Measurements from ENCODE around the gene VSIG10. TPM values are rescaled to one million over a fixed set of nuclear protein-coding genes. Genes with fewer than 3 reads are reported as not detected.

Gene VSIG10
- total RNA-seq, 2 experiments from 2014 or later: 7.7 to 8.0 TPM

DNA sequence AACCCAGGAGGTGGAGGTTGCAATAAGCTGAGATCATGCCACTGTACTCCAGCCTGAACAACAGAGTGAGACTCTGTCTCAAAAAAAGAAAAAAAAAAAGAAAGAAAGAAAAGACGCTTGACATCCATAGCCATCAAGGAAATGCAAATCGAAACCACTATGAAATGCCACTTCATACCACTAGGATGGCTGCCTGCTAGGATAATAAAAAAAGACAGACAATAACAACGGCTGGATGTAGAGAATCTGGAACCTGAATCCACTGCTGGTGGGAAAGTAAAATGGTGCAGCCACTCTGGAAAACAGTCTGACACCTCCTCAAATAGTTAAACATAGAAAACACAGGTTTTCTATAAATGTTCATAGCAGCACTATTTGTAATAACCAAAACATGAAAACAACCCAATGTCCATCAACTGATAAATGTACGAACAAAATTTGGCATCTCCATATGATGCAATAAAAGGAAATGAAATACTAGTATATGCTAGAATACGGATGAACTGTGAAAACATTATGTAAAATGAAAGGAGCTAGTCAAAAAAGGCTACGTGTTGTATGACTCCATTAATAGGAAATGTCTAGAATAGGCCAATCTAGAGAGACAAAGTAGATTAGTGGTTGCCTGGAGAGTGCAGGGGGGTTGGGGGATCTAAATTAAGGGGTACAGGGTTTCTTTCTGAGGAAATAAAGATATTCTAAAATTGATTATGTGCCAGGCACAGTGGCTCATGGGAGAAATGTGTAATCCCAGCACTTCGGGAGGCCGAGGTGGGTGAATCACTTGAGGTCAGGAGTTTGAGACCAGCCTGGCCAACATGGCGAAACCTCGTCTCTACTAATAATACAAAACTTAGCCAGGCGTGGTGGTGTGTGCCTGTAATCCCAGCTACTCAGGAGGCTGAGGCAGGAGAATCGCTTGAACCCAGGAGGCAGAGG lies 52.6 kb downstream of the VSIG10 start:
- POLR2A ChIA-PET: interaction anchor here (0.6 to 1.4 kb wide), 5 partner anchors 9 to 27 kb away, joined by 3 to 4 read pairs (median 3); partner anchors contain the start of gene WSB2
- CTCF ChIA-PET: interaction anchor here (1.2 to 2.4 kb wide), 3 partner anchors 10 to 176 kb away, joined by 3 to 7 read pairs (median 4); partner anchors contain the start of gene WSB2

DNA sequence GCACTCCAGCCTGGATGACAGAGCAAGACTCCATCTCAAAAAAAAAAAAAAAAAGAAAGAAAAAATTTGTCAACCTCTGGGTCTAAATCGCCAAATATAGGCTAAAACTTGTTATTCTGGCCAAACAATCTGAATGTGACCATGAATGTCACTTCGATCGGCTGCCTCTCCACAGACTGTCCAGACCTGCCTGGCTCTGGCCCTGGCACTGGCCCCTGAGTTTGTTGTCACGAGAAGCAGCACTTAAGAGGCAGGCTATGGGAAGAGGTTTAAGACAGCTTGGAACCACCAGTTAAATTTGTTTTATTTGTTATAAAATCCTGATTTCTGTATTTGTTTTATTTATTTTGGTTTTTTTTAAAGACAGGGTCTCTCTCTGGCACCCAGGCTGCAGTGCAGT lies 57.4 kb downstream of the VSIG10 start:
- POLR2A ChIA-PET: interaction anchor here (0.7 to 3.7 kb wide), 3 partner anchors 11 to 264 kb away, joined by 6 to 20 read pairs (median 6); no protein-coding TSS in a partner anchor

DNA sequence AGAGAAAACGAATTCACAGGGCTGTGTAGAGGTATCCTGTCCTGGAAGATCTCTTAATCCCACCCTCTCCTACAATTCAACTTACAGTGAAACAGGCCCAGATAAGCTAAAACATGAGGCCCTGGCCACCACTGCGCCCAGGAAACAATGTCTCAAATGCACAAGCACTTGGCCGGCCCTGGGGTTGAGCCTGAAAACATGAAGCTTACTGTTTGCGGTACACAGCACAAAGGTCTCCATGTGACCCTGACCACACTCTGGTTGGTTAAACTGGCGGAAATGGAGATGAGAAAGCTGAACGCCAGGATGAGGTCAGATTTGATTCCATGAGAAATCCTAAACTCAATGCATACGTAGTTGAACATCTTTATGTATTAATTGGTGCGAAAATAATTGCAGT lies 59.2 kb downstream of the VSIG10 start:
- ChIA-PET POLR2A (interaction anchor here (0.9 to 3.7 kb wide), 6 partner anchors 9 to 17 kb away, joined by 3 to 20 read pairs (median 4); partner anchors contain the start of gene WSB2), CTCF (interaction anchor here (0.7 to 3.6 kb wide), 4 partner anchors 9 to 26 kb away, joined by 3 to 16 read pairs (median 11); no protein-coding TSS in a partner anchor)

More for the DNA sequence above, 57.4 kb downstream of the VSIG10 start:
- CTCF ChIA-PET: interaction anchor here (1.8 to 3.6 kb wide), 3 partner anchors 8 to 13 kb away, joined by 7 to 16 read pairs (median 16); no protein-coding TSS in a partner anchor

DNA sequence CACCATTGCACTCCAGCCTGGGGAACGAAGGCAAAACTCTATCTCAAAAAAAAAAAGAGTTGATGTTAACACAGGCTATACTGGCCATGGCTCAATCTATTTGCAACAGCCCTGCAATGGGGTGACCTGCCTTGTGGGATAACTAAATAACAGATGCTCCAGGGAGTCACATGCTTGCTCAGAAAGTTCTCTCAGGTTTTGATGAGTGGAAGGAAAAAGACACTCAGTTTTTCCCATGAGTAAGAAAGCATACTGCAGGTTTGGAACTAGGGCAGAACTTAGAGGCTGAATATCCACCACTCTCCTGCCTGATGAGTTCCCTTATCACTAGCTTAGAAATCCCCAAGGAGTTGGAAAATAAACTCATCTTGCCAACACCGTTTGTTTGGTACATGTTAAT lies 59.7 kb downstream of the VSIG10 start:
- POLR2A ChIA-PET: interaction anchor here (0.7 to 3.7 kb wide), 8 partner anchors 8 to 880 kb away, joined by 3 to 20 read pairs (median 4); partner anchors contain the start of gene WSB2
- CTCF ChIA-PET: interaction anchor here (0.5 to 3.6 kb wide), 5 partner anchors 9 to 27 kb away, joined by 3 to 16 read pairs (median 6); no protein-coding TSS in a partner anchor

DNA sequence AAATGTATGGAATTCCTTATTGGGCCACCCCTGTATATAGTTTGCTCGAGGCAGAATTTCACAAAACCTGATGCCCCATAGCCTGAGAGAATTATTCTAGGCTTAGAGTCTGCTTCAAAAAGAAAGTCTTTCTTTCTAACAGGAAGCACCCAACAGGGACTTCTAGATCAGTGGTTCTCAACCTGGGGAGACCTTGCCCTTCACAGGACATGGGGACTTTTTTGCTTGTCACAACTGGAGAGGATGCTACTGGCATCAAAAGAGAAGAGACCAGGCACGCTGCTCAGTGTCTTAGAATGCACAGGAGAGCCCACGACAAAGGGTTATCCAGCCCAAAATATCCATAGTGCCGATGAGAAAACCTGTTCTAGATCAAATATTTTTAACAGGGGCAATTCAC lies 61.7 kb downstream of the VSIG10 start:
- CTCF ChIA-PET: interaction anchor here (0.7 kb wide), 1 partner anchor 8 kb away, joined by 6 read pairs; no protein-coding TSS in a partner anchor
- POLR2A ChIA-PET: no interaction called here

DNA sequence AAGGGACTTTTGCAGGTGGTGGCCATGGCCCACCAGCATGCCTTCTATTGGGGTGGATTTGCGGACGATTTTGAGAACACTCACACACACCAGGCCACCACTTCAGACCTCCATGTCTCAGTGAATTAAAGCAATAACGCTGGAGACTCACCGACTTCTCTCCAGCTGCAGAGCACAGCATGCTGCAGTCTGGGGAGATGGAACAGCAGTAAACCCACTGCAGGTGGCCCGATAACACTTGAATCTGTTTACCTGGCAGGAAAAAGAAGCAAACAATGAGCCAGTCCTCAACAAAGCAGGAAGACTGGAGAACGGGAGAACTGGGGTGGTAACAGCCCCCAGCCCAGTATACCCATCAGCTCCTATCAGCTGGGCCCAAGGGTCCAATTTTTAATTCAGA lies 65.7 kb downstream of the VSIG10 start:
- ChIA-PET POLR2A (no interaction called here), CTCF (no interaction called here)

DNA sequence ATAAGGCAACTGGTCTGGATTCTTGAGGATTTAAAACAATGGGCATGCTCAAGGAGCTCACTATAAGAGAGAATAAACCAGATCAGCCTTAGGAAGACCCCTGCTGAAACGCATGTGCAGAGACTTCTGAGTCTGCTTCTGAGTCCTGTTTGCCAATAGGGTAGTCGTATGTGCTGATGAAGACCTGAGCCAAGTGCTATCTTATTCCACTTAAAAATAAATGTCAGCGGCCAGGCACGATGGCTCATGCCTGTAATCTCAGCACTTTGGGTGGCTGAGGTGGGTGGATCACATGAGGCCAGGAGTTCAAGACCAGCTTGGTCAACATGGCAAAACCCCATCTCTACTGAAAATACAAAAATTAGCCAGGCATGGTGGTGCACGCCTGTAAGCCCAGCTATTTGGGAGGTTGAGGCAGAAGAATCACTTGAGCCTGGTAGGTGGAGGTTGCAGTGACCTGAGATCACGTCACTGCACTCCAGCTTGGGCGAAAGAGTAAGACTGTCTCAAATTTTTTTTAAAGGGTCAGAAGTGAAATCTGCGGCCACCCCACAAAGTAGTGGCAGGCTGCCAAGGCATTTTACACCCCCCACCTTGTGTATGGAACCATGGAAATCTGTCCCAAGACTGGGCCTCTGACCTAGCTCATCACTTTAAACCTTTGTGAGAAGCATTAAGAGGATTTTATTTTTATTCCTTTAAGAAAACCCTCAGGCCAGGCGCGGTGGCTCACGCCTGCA lies 67.0 kb downstream of the VSIG10 start:
- ChIA-PET POLR2A (interaction anchor here (0.9 to 3.0 kb wide), 3 partner anchors 8 to 20 kb away, joined by 3 to 20 read pairs (median 7); partner anchors contain the start of gene RFC5), CTCF (interaction anchor here (0.8 to 2.9 kb wide), 5 partner anchors 8 to 162 kb away, joined by 3 to 16 read pairs (median 5); no protein-coding TSS in a partner anchor)

DNA sequence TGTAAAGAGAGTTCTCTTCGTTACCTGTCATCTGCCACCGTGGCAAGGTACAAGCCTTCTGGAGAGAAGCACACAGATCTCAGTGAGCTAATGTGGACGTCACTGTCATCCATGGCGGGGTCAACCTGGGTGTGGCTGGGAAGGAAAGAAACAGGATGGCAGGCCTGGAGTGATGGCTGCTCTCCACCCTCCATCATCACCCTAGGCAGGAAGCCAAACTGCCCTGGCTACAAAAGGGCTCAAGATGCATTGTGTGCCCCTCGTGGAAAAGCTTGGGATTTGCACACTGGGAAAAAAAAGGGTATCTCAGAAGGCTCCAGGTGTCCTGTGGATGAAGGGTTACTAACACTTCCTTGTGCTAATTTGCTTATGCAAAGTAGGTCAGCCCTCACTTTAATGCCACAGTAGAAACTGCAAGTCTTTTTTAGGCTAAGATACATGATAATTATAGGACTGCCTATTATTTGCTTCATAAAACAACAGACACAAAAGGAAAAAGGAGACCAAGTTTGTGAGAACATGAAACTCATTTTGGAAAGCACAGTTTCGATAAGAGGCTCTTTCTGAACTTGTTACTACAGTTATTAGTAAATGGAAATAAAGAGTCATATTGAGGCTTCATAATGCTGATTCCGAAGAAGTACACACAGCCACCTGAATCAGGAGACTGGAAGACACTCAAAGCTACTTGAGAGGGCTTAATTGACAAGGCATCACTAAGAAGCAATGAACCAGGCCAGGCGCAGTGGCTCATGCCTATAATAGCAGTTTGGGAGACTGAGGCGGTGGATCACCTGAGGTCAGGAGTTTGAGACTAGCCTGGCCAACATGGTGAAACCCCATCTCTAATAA lies 68.4 kb downstream of the VSIG10 start:
- POLR2A ChIA-PET: interaction anchor here (0.6 to 3.0 kb wide), 7 partner anchors 10 to 131 kb away, joined by 3 to 20 read pairs (median 5); partner anchors contain the start of genes PEBP1, RFC5 and WSB2
- CTCF ChIA-PET: interaction anchor here (0.7 to 2.9 kb wide), 7 partner anchors 10 to 162 kb away, joined by 3 to 16 read pairs (median 7); no protein-coding TSS in a partner anchor

DNA sequence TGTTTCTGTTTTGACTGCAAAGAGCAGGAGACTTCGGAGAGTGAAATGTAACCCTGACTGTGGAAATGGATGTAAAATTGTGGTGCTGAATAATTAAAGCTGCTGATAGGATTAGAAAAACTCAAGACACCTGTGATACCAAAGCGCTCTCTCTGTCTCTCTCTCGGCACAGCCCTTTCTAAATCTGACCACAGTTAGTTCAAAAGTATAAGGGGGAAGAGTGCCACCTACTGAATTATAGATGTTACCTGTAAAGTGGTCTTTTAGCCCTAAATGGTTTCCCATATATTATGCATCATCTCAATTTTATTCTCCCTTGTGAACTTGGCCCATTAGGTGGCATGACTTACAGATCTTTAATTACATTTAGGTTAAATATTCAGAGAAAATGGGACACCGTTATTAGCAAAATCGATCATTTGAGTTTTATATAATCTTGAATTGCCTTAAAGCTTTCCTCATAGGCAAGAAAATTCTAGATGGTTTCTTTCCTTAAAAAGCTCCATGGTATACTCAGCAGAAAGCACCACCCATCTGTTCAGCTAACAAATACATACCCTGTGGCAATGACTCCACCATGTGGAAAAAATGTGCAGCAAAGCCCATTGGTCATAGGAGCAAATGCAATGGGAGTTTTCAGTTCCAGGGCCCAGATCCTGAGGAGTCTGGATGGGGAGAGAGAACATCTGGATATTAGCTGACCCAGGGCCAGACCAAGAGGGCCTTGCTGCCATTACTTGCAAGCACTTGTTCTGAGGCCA lies 69.2 kb downstream of the VSIG10 start:
- ChIA-PET POLR2A (interaction anchor here (0.5 to 3.0 kb wide), 7 partner anchors 11 to 132 kb away, joined by 3 to 20 read pairs (median 4); partner anchors contain the start of genes PEBP1, RFC5 and WSB2), CTCF (interaction anchor here (0.6 to 2.9 kb wide), 6 partner anchors 11 to 161 kb away, joined by 3 to 16 read pairs (median 6); no protein-coding TSS in a partner anchor)

DNA sequence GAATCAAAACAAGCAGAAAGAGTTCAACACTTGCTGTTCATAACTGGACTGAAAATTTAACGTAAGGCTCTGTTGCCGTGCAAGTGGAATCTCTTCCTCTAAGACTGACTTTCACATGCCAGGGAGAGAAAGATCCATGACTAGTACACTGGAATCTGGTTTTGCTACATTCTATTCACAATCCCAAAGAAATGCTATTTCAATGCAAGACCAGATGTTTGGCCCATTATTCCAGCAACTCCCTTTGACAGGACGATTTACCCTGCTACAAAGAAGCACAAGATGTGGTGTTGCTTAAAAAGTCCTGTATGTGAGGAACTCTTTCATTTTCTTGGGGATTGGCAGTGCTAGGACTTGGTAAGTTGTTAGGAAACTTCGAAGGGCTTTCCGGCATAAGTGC lies 69.9 kb downstream of the VSIG10 start:
- ChIA-PET CTCF (interaction anchor here (0.6 to 2.9 kb wide), 6 partner anchors 8 to 161 kb away, joined by 3 to 16 read pairs (median 6); no protein-coding TSS in a partner anchor), POLR2A (interaction anchor here (1.0 kb wide), 1 partner anchor 10 kb away, joined by 4 read pairs; no protein-coding TSS in a partner anchor)

DNA sequence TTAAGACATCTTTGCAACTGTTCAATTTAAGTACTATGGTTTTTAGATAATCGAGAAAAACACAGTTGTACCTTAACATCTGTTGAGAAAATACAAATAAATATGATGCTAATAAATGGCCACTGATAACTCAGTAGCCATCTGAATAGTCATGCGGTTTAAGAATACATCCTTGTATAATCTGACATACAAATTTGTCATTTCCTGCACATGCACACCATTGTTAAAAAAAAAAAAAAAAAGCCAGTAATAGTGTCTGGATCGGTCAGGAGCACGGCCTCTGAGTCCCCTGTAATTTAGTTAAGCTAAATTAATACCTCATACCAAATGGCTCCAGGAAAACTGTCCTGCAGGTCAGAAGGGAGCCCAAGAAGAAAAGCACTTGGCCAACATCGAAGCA lies 70.5 kb downstream of the VSIG10 start:
- ChIA-PET POLR2A (interaction anchor here (0.7 to 1.0 kb wide), 2 partner anchors 11 to 23 kb away, joined by 3 to 4 read pairs; no protein-coding TSS in a partner anchor), CTCF (interaction anchor here (0.6 to 2.0 kb wide), 4 partner anchors 8 to 158 kb away, joined by 3 to 8 read pairs (median 6); no protein-coding TSS in a partner anchor)

DNA sequence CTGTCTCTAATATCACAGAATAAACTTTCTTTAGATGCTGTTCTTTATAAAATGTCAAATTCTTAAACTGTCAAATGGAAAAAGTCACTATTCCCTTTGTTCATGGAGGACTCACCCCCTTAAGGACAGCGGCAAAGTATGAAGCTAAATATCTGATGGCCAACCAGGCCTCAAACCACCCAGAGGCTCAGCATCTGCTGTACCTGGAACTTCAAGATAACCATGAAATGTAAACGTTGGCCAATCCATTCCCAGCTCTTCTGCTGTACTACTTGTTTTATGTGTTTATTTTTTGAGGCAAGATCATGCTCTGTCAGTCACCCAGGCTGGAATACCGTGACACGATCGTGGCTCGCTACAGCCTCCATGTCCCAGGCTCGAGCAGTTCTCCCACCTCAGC lies 71.6 kb downstream of the VSIG10 start:
- ChIA-PET CTCF (interaction anchor here (0.8 to 1.4 kb wide), 2 partner anchors 23 to 174 kb away, joined by 3 read pairs; no protein-coding TSS in a partner anchor), POLR2A (no interaction called here)

DNA sequence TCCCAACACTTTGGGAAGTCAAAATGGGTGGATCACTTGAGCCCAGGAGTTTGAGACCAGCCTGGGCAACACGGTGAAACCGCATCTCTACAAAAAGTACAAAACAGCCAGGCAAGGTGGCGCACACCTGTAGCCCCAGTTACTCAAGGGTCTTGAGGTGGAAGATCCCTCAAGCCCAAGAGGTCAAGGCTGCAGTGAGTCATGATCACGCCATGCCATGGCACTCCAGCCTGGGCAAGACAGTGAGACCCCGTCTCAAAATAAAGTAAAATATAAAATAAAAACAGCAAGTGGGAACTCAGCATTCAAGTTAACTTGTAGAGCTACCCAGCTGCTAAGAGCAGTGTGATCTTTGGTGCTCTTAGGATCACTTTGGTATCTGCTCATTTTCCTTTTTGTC lies 74.6 kb downstream of the VSIG10 start:
- ChIA-PET CTCF (interaction anchor here (1.0 kb wide), 1 partner anchor 154 kb away, joined by 3 read pairs; no protein-coding TSS in a partner anchor), POLR2A (no interaction called here)

DNA sequence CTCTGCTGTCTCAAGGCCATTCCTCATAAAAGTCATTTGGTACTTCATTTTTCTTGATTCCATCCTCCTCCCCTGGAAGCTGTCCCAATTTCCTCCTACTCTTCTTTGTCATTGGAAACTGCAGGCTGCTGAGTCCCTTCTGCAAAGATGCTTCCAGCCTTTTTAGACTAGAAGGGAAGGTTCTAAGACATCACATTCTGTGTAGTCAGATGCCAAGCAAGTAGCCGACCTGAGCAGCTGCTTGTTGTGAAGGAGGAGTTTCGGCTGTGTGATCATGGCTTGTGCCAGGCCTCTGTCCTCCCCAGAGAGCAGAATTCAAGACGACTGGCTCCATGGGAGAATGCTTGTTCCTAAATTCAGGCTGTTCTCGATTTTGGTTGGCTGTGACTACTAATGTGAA lies 78.6 kb downstream of the VSIG10 start:
- ChIA-PET POLR2A (no interaction called here), CTCF (no interaction called here)

DNA sequence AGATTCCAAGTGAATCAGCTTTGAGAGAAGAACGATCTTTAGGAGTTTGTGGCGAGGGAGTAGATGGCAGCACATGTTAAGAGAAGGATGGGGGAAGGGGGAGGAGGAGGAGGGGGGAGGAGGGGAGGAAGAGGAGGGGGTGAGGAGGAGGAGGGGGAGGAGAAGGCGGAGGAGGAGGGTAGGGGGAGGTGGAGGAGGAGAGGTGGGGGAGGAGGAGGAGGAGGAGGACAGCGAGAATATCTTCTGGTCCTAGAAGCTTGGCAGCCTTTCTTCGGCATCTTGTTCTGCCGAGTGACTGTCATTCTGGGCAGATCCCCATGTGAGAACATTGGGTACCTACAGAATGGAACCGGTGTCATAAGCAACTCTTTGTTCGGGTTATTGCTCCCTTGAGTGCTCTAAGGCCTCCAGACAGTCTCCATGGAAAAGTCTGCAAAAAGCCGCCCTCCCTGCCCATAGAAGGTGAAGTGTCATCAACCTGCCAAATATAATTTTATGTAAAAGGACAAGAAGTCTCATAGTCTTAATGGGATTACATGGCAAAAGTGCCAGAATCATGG lies 80.4 kb downstream of the VSIG10 start:
- POLR2A ChIA-PET: interaction anchor here (0.7 kb wide), 1 partner anchor 28 kb away, joined by 3 read pairs; no protein-coding TSS in a partner anchor

DNA sequence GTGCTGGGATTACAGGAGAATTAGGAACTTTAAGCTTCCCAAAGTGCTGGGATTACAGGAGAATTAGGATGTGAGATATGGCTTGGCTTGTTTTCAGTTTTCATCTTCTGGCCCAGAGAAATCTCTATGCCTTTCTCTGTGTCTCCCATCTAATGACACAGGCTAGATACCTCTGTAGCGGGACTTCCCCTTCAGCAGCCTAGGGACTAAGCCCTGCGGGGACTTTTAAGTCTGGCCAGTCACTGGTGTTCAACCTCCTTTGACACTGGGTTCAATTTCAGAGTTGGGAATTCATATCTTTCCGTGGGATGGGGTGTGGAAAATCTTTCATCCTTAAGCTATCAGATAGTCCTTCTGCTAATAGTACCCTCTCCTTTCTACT lies 81.1 kb downstream of the VSIG10 start:
- ChIA-PET POLR2A (no interaction called here), CTCF (no interaction called here)

More for the DNA sequence above, 80.4 kb downstream of the VSIG10 start:
- CTCF ChIA-PET: no interaction called here
